Memory B cell (primary cell): ENCODE measurements around the gene PDE11A.
"Not testable (repeated sequence)": the region's sequence is repeated elsewhere in the genome, so short reads cannot be mapped to it uniquely, and the experiment has no call there.

Experiments
- ATAC-seq: fragments of 150-1000 bp; cut with Tn5 transposase; 2 replicates; pipeline ENCODE4 v1.10.0; 2021; ENCODE audit warnings: low read depth, mild to moderate bottlenecking, moderate library complexity
- DNase-seq, 2 donors: peaks; one replicate each; pipeline ENCODE4 v3.0.0; 2022; ENCODE audit warnings: low spot score in 2 of 2
- H3K27ac Mint-ChIP-seq: one replicate; pipeline ENCODE4 v1.8.0; 2022; ENCODE audit warnings: mild to moderate bottlenecking, moderate library complexity, mixed read lengths
- H3K27me3 Mint-ChIP-seq: one replicate; pipeline ENCODE4 v1.8.0; 2022; ENCODE audit warnings: mixed read lengths
- H3K36me3 Mint-ChIP-seq: one replicate; pipeline ENCODE4 v1.8.0; 2022; ENCODE audit warnings: mild to moderate bottlenecking, mixed read lengths
- H3K4me1 Mint-ChIP-seq: one replicate; pipeline ENCODE4 v1.8.0; 2022; ENCODE audit warnings: mixed read lengths
- H3K4me3 Mint-ChIP-seq: one replicate; pipeline ENCODE4 v1.8.0; 2022; ENCODE audit warnings: mild to moderate bottlenecking, moderate library complexity, mixed read lengths
- H3K9me3 Mint-ChIP-seq: one replicate; pipeline ENCODE4 v1.8.0; 2022; ENCODE audit warnings: mixed read lengths

PDE11A gene

GRCh38 chr2:177806025-177806424 lies 266.6 kb downstream of the PDE11A start:
- H3K9me3 Mint-ChIP-seq, result peaks cover 1% of the 10 kb centered on the region
- H3K4me1 Mint-ChIP-seq, result no peaks in the 10 kb centered on the region
- no peak for DNase-seq
- peaks cover 1% of the 10 kb centered on the region for H3K27me3 Mint-ChIP-seq
- no peak overlapping the region for H3K27ac Mint-ChIP-seq
- H3K4me3 Mint-ChIP-seq, result no peak overlapping the region
- ATAC-seq, result no peak
- H3K36me3 Mint-ChIP-seq, result no peaks in the 10 kb centered on the region

- no peak for ATAC-seq
- Mint-ChIP-seq H3K4me3 (no peak overlapping the region), H3K9me3 (no peaks in the 10 kb centered on the region), H3K4me1 (no peaks in the 10 kb centered on the region), H3K27me3 (peaks cover 4% of the 10 kb centered on the region), H3K27ac (no peak overlapping the region), H3K36me3 (no peaks in the 10 kb centered on the region)
- DNase-seq, result no peak
These were observed 273.0 kb downstream of the PDE11A start for GRCh38 chr2:177799531-177799930.

GRCh38 chr2:177797808-177798207 lies 274.8 kb downstream of the PDE11A start:
- H3K36me3 Mint-ChIP-seq, result no peaks in the 10 kb centered on the region
- DNase-seq (no peak), ATAC-seq (no peak)
- peaks cover 9% of the 10 kb centered on the region for H3K27me3 Mint-ChIP-seq
- no peaks in the 10 kb centered on the region for H3K9me3 Mint-ChIP-seq
- no peak overlapping the region for H3K4me3 Mint-ChIP-seq
- no peaks in the 10 kb centered on the region for H3K4me1 Mint-ChIP-seq
- no peak overlapping the region for H3K27ac Mint-ChIP-seq

- no peaks in the 10 kb centered on the region for H3K4me1 Mint-ChIP-seq
- no peak overlapping the region for H3K27ac Mint-ChIP-seq
- H3K27me3 Mint-ChIP-seq, result peaks cover 11% of the 10 kb centered on the region
- ATAC-seq, result no peak
- H3K9me3 Mint-ChIP-seq, result no peaks in the 10 kb centered on the region
- no peaks in the 10 kb centered on the region for H3K36me3 Mint-ChIP-seq
- no peak overlapping the region for H3K4me3 Mint-ChIP-seq
- DNase-seq, result no peak
These were observed 275.7 kb downstream of the PDE11A start for GRCh38 chr2:177796654-177797415.

GRCh38 chr2:177796011-177796410 lies 276.6 kb downstream of the PDE11A start:
- Mint-ChIP-seq H3K4me1 (no peaks in the 10 kb centered on the region), H3K9me3 (no peaks in the 10 kb centered on the region), H3K4me3 (no peak overlapping the region), H3K27me3 (peaks cover 11% of the 10 kb centered on the region), H3K27ac (no peak overlapping the region), H3K36me3 (no peaks in the 10 kb centered on the region)
- DNase-seq (no peak), ATAC-seq (no peak)

GRCh38 chr2:177785143-177785542 lies 287.4 kb downstream of the PDE11A start:
- not testable (repeated sequence) for DNase-seq, H3K4me3 Mint-ChIP-seq, H3K36me3 Mint-ChIP-seq, H3K9me3 Mint-ChIP-seq, H3K27ac Mint-ChIP-seq, H3K4me1 Mint-ChIP-seq, ATAC-seq
- H3K27me3 Mint-ChIP-seq, result peaks cover 10% of the 10 kb centered on the region

- DNase-seq (no peak), ATAC-seq (no peak)
- no peak overlapping the region for H3K4me3 Mint-ChIP-seq
- peaks cover 2% of the 10 kb centered on the region for H3K4me1 Mint-ChIP-seq
- no peak overlapping the region for H3K27ac Mint-ChIP-seq
- peaks cover 10% of the 10 kb centered on the region for H3K27me3 Mint-ChIP-seq
- H3K9me3 Mint-ChIP-seq, result peaks cover 3% of the 10 kb centered on the region
- H3K36me3 Mint-ChIP-seq, result peaks cover 5% of the 10 kb centered on the region
These were observed 287.9 kb downstream of the PDE11A start for GRCh38 chr2:177784745-177785067.

- DNase-seq, result no peak
- Mint-ChIP-seq H3K4me3 (no peak overlapping the region), H3K4me1 (peaks cover 2% of the 10 kb centered on the region), H3K27ac (no peak overlapping the region), H3K36me3 (peaks cover 5% of the 10 kb centered on the region), H3K27me3 (peaks cover 10% of the 10 kb centered on the region), H3K9me3 (peaks cover 3% of the 10 kb centered on the region)
- peak; percentile 48 for ATAC-seq
These were observed 288.5 kb downstream of the PDE11A start for GRCh38 chr2:177783835-177784744.

GRCh38 chr2:177783091-177783490 lies 289.5 kb downstream of the PDE11A start:
- H3K9me3 Mint-ChIP-seq, result peaks cover 3% of the 10 kb centered on the region
- no peak overlapping the region for H3K4me3 Mint-ChIP-seq
- peaks cover 2% of the 10 kb centered on the region for H3K4me1 Mint-ChIP-seq
- ATAC-seq (no peak), DNase-seq (no peak)
- no peak overlapping the region for H3K27ac Mint-ChIP-seq
- peaks cover 10% of the 10 kb centered on the region for H3K27me3 Mint-ChIP-seq
- H3K36me3 Mint-ChIP-seq, result peaks cover 5% of the 10 kb centered on the region

GRCh38 chr2:177782613-177783012 lies 290.0 kb downstream of the PDE11A start:
- H3K9me3 Mint-ChIP-seq, result peaks cover 3% of the 10 kb centered on the region
- ATAC-seq, result no peak
- H3K4me3 Mint-ChIP-seq, result no peak overlapping the region

GRCh38 chr2:177778472-177778871 lies 294.1 kb downstream of the PDE11A start:
- Mint-ChIP-seq H3K27ac (no peak overlapping the region), H3K27me3 (peaks cover 17% of the 10 kb centered on the region), H3K4me3 (no peak overlapping the region), H3K36me3 (peaks cover 2% of the 10 kb centered on the region), H3K4me1 (no peaks in the 10 kb centered on the region), H3K9me3 (peaks cover 2% of the 10 kb centered on the region)
- DNase-seq (no peak), ATAC-seq (no peak)

More at GRCh38 chr2:177782613-177783012, 290.0 kb downstream of the PDE11A start:
- Mint-ChIP-seq H3K27ac (no peak overlapping the region), H3K36me3 (peaks cover 5% of the 10 kb centered on the region), H3K4me1 (peaks cover 2% of the 10 kb centered on the region), H3K27me3 (peaks cover 10% of the 10 kb centered on the region)
- DNase-seq, result no peak

- no peak overlapping the region for H3K27ac Mint-ChIP-seq
- H3K4me3 Mint-ChIP-seq, result no peak overlapping the region
- H3K9me3 Mint-ChIP-seq, result peaks cover 2% of the 10 kb centered on the region
- H3K4me1 Mint-ChIP-seq, result no peaks in the 10 kb centered on the region
- ATAC-seq (no peak), DNase-seq (no peak)
- peaks cover 14% of the 10 kb centered on the region for H3K27me3 Mint-ChIP-seq
- no peaks in the 10 kb centered on the region for H3K36me3 Mint-ChIP-seq
These were observed 300.0 kb downstream of the PDE11A start for GRCh38 chr2:177772529-177772928.

GRCh38 chr2:177771191-177771590 lies 301.4 kb downstream of the PDE11A start:
- no peak overlapping the region for H3K4me3 Mint-ChIP-seq
- no peak for DNase-seq
- H3K9me3 Mint-ChIP-seq, result peaks cover 2% of the 10 kb centered on the region
- no peak for ATAC-seq
- H3K4me1 Mint-ChIP-seq, result no peaks in the 10 kb centered on the region
- H3K36me3 Mint-ChIP-seq, result no peaks in the 10 kb centered on the region
- H3K27me3 Mint-ChIP-seq, result peaks cover 11% of the 10 kb centered on the region
- H3K27ac Mint-ChIP-seq, result no peak overlapping the region

GRCh38 chr2:177767768-177768167 lies 304.8 kb downstream of the PDE11A start:
- ATAC-seq (no peak), DNase-seq (no peak)
- Mint-ChIP-seq H3K4me1 (peaks cover 4% of the 10 kb centered on the region), H3K27ac (no peak overlapping the region), H3K9me3 (no peaks in the 10 kb centered on the region), H3K27me3 (peaks cover 2% of the 10 kb centered on the region), H3K4me3 (no peak overlapping the region), H3K36me3 (no peaks in the 10 kb centered on the region)
